GM18868 (cell line): ENCODE results near the gene DLX5.

ENCODE experiments used
- ATAC-seq: cut with Tn5 transposase; IDR thresholded peaks from one replicate; pipeline ENCODE4 v1.9.1; 2021; ENCODE audit warnings: mild to moderate bottlenecking, moderate library complexity; ENCODE audit not compliant: unreplicated experiment

DLX5 gene

GRCh38 chr7:96992192-96993005, 32.2 kb downstream of the DLX5 start:
- no peak for ATAC-seq

- ATAC-seq: no peak
Measured at GRCh38 chr7:96991546-96992191, 33.0 kb downstream of the DLX5 start.

- no peak for ATAC-seq
Measured at GRCh38 chr7:96989859-96990317, 34.7 kb downstream of the DLX5 start.

GRCh38 chr7:96989241-96989858, 35.3 kb downstream of the DLX5 start:
- ATAC-seq: no peak

- no peak for ATAC-seq
Measured at GRCh38 chr7:96987719-96988118, 36.9 kb downstream of the DLX5 start.

GRCh38 chr7:96986901-96987300, 37.7 kb downstream of the DLX5 start:
- ATAC-seq: no peak

GRCh38 chr7:96985992-96986391, 38.6 kb downstream of the DLX5 start:
- ATAC-seq: no peak

GRCh38 chr7:96982586-96982985, 42.0 kb downstream of the DLX5 start:
- no peak for ATAC-seq

- no peak for ATAC-seq
Measured at GRCh38 chr7:96979551-96980276, 44.9 kb downstream of the DLX5 start.

GRCh38 chr7:96977445-96977844, 47.2 kb downstream of the DLX5 start:
- ATAC-seq: no peak

GRCh38 chr7:96976106-96976505, 48.5 kb downstream of the DLX5 start:
- no peak for ATAC-seq

GRCh38 chr7:96973986-96974385, 50.6 kb downstream of the DLX5 start:
- no peak for ATAC-seq

- no peak for ATAC-seq
Measured at GRCh38 chr7:96970739-96971138, 53.9 kb downstream of the DLX5 start.
